ENCODE results near the gene MSANTD1.
A peak's percentile ranks its signal among the peaks of the same experiment; 100 is the strongest.

Gene MSANTD1

DNA sequence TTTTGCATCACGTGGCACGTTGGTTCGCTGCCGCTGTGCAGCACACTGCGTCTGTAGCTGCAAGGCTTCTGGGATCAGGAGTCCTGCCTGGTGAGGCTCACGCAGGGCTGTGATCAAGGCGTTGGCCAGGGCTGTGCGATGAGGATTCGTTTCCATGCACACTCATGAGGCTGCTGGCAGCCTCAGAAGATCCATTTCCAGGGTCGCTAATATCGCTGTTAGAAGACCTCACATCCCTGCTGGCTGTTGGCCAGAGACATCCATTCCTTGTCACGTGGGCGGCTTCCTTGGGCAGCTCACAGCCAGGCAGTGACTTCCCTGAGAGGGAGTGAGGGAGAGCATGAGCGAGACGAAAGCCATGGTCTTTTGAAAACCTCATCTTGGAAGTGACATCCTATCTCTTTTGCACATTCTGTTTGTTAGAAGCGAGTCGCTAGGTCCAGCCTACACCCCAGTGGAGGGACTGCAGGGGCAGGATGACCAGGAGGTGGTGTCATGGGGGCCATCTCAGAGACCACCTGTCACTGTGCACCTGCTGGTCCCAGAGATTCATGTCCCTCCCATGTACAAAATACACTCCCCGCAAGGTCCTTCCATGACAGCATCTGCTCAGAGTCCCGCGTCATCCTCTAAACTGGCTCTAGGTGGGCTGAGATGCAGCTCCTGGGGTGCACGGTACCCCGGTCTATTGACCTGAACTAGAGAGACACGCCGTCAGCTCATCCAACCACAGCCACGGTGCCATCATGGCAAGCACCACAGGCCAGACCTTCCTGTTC, 56.1 kb downstream of the MSANTD1 start:
- DNase-seq = no peak

DNA sequence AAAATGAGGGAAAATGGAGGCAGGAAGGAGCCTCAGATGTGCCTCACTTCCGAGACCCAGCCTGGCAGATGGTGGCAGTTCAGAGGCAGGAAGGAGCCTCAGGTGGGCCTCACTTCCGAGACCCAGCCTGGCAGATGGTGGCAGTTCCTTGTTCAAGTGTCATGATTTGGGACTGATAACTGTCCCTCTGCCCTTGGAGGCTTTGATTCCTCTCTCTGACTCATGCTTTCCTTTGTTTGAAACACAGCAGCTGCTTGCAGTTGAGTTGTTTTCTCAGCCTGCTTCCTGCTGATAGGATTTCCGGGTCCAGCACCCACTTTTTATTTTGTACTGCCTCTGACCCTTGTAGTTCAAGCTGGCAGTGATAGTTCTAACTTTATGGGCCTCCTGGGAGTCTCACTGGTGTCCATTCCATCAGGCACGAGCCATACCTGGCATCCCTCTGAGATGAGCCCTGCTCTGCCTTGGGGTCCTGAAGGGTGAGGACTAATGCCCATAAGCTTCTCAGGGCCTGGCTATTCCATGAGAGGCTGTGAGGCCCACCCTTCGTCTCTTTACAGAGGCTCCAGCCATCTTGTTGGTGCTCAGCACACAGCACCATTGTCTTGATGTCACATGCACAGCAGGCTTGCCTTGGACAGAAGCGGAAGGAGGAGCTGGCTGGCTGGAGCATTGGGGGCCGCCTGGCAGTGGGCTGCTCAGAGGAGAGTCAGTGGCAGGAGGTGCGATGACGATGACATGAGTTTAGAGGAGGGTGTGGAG, 56.8 kb downstream of the MSANTD1 start:
- peak; percentile 68 for DNase-seq
